SK-N-SH treated with all-trans-retinoic acid at 6 μM for 48 hours (cell line): Measurements from ENCODE around the gene ATP5PD.

Source experiments
- ARNTL ChIP-seq: fragments of 450-650 bp; formaldehyde crosslinking; IDR thresholded peaks from 2 replicates; pipeline ENCODE4 v1.5.0; 2020; ENCODE audit warnings: low read depth, mild to moderate bottlenecking, moderate library complexity, borderline replicate concordance
- ESRRG ChIP-seq: fragments of 250-450 bp; sonication (Bioruptor Pico); IDR thresholded peaks from 2 replicates; pipeline ENCODE4 v1.6.1; 2021; ENCODE audit warnings: mild to moderate bottlenecking
- ISL1 ChIP-seq: fragments of 250-450 bp; sonication (Bioruptor Pico); IDR thresholded peaks from 2 replicates; pipeline ENCODE4 v2.1.2; 2022; ENCODE audit warnings: mild to moderate bottlenecking, moderate library complexity
- OSR1 ChIP-seq: fragments of 250-450 bp; sonication (Bioruptor Pico); IDR thresholded peaks from 2 replicates; pipeline ENCODE4 v1.8.0; 2022; ENCODE audit warnings: moderate library complexity, mild to moderate bottlenecking, inconsistent platforms
- PPARA ChIP-seq: fragments of 250-450 bp; sonication (Bioruptor Pico); IDR thresholded peaks from 2 replicates; pipeline ENCODE4 v1.5.0; 2020; ENCODE audit warnings: mild to moderate bottlenecking, borderline replicate concordance
- TCF4 ChIP-seq: fragments of 250-450 bp; sonication (Bioruptor Pico); IDR thresholded peaks from 2 replicates; pipeline ENCODE4 v1.8.0; 2021; ENCODE audit warnings: mild to moderate bottlenecking, moderate library complexity, borderline replicate concordance
- TOX ChIP-seq: fragments of 250-450 bp; sonication (Bioruptor Pico); IDR thresholded peaks from 2 replicates; pipeline ENCODE4 v1.8.0; 2021; ENCODE audit warnings: mild to moderate bottlenecking, moderate library complexity, borderline replicate concordance
- ZC3H10 ChIP-seq: fragments of 250-450 bp; sonication (Bioruptor Pico); IDR thresholded peaks from 2 replicates; pipeline ENCODE4 v1.5.1; 2021; ENCODE audit warnings: mild to moderate bottlenecking, moderate library complexity
- ZFP3 ChIP-seq: fragments of 250-450 bp; sonication (Bioruptor Pico); IDR thresholded peaks from 2 replicates; pipeline ENCODE4 v1.5.0; 2020; ENCODE audit warnings: mild to moderate bottlenecking, moderate library complexity
- ZFP30 ChIP-seq: fragments of 450-650 bp; formaldehyde crosslinking; IDR thresholded peaks from 2 replicates; pipeline ENCODE4 v1.5.0; 2022; ENCODE audit warnings: mild to moderate bottlenecking, moderate library complexity
- ZNF8 ChIP-seq: fragments of 450-650 bp; formaldehyde crosslinking; IDR thresholded peaks from 2 replicates; pipeline ENCODE4 v1.5.0; 2020; ENCODE audit warnings: mild to moderate bottlenecking, moderate library complexity
- TF ChIP-seq, protein P1 (sequence below): fragments of 250-450 bp; sonication (Bioruptor Pico); IDR thresholded peaks from 2 replicates; pipeline ENCODE4 v1.5.0; 2020; ENCODE audit warnings: mild to moderate bottlenecking, moderate library complexity
- TF ChIP-seq, protein P2 (sequence below): fragments of 250-450 bp; sonication (Bioruptor Pico); IDR thresholded peaks from 2 replicates; pipeline ENCODE4 v1.5.1; 2021; ENCODE audit warnings: mild to moderate bottlenecking, moderate library complexity
- TF ChIP-seq, protein P3 (sequence below): fragments of 250-450 bp; sonication (Bioruptor Pico); IDR thresholded peaks from 2 replicates; pipeline ENCODE4 v1.5.1; 2020; ENCODE audit warnings: low read depth, mild to moderate bottlenecking, moderate library complexity

DNA sequence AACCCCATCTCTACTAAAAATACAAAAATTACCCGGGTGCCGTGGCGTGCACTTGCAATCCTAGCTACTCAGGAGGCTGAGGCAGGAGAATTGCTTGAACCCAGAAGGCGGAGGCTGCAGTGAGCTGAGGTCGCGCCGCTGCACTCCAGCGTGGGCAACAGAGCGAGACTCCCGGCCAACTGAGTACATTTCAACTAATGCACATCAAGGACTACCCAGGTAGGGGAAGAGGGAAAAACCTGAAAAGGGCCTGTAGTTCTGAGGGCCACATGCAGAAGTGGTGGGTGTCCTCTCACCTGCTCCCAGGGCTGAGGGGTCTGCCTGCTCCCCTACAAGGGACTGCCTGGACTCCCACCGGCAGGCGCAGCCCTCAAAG, 40.4 kb upstream of the ATP5PD start:
- no peak for TF ChIP-seq TOX (CRISPR knock-in tag)
- TF ChIP-seq PPARA (CRISPR knock-in tag) = no peak
- TF ChIP-seq, protein P1, sequence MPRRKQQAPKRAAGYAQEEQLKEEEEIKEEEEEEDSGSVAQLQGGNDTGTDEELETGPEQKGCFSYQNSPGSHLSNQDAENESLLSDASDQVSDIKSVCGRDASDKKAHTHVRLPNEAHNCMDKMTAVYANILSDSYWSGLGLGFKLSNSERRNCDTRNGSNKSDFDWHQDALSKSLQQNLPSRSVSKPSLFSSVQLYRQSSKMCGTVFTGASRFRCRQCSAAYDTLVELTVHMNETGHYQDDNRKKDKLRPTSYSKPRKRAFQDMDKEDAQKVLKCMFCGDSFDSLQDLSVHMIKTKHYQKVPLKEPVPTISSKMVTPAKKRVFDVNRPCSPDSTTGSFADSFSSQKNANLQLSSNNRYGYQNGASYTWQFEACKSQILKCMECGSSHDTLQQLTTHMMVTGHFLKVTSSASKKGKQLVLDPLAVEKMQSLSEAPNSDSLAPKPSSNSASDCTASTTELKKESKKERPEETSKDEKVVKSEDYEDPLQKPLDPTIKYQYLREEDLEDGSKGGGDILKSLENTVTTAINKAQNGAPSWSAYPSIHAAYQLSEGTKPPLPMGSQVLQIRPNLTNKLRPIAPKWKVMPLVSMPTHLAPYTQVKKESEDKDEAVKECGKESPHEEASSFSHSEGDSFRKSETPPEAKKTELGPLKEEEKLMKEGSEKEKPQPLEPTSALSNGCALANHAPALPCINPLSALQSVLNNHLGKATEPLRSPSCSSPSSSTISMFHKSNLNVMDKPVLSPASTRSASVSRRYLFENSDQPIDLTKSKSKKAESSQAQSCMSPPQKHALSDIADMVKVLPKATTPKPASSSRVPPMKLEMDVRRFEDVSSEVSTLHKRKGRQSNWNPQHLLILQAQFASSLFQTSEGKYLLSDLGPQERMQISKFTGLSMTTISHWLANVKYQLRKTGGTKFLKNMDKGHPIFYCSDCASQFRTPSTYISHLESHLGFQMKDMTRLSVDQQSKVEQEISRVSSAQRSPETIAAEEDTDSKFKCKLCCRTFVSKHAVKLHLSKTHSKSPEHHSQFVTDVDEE (CRISPR knock-in tag) = no peak
- no peak for TF ChIP-seq TCF4 (CRISPR knock-in tag)
- no peak for TF ChIP-seq ZFP3 (CRISPR knock-in tag)
- TF ChIP-seq, protein P2, sequence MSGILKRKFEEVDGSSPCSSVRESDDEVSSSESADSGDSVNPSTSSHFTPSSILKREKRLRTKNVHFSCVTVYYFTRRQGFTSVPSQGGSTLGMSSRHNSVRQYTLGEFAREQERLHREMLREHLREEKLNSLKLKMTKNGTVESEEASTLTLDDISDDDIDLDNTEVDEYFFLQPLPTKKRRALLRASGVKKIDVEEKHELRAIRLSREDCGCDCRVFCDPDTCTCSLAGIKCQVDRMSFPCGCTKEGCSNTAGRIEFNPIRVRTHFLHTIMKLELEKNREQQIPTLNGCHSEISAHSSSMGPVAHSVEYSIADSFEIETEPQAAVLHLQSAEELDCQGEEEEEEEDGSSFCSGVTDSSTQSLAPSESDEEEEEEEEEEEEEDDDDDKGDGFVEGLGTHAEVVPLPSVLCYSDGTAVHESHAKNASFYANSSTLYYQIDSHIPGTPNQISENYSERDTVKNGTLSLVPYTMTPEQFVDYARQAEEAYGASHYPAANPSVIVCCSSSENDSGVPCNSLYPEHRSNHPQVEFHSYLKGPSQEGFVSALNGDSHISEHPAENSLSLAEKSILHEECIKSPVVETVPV (CRISPR knock-in tag) = no peak
- TF ChIP-seq ZNF8 (CRISPR knock-in tag) = no peak
- TF ChIP-seq ARNTL (CRISPR knock-in tag) = no peak
- TF ChIP-seq ESRRG (CRISPR knock-in tag) = no peak
- TF ChIP-seq OSR1 (CRISPR knock-in tag) = no peak
- TF ChIP-seq ISL1 = no peak
- no peak for TF ChIP-seq ZFP30
- TF ChIP-seq ZC3H10 (CRISPR knock-in tag) = no peak
- TF ChIP-seq, protein P3, sequence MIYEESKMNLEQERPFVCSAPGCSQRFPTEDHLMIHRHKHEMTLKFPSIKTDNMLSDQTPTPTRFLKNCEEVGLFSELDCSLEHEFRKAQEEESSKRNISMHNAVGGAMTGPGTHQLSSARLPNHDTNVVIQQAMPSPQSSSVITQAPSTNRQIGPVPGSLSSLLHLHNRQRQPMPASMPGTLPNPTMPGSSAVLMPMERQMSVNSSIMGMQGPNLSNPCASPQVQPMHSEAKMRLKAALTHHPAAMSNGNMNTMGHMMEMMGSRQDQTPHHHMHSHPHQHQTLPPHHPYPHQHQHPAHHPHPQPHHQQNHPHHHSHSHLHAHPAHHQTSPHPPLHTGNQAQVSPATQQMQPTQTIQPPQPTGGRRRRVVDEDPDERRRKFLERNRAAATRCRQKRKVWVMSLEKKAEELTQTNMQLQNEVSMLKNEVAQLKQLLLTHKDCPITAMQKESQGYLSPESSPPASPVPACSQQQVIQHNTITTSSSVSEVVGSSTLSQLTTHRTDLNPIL = no peak
